ENCODE data around the gene YEATS2. TPM values are rescaled to one million over a fixed set of nuclear protein-coding genes. Genes with fewer than 3 reads are reported as not detected.
"Not testable (repeated sequence)": the region's sequence is repeated elsewhere in the genome, so short reads cannot be mapped to it uniquely, and the experiment has no call there.

Gene YEATS2
- total RNA-seq, 1 donor from 2014 or later: 30.7 TPM

DNA sequence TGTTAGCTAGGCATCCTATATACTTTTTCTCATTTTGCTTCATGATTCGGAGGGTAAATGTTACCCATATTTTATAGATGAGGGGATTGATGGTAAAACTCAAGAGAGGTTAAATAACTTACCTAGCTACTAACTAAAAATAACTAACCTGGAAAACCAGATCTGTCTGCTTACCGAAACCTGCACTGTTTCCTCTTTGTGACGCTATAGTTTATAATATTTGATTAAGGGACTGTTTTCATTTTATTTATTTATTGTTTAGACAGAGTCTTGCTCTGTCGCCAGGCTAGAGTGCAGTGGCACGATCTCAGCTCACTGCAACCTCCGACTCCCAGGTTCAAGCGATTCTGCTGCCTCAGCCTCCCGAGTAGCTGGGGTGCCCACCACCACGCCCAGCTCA, 71.9 kb downstream of the YEATS2 start:
- Histone ChIP-seq H3K4me3 (no peak overlapping the region), H3K4me1 (peaks cover 27% of the 10 kb centered on the region), H3K27me3 (no peaks in the 10 kb centered on the region), H3K36me3 (peaks cover 23% of the 10 kb centered on the region), H3K9me3 (no peaks in the 10 kb centered on the region), H3K27ac (no peak overlapping the region)
- TF ChIP-seq, protein P1, sequence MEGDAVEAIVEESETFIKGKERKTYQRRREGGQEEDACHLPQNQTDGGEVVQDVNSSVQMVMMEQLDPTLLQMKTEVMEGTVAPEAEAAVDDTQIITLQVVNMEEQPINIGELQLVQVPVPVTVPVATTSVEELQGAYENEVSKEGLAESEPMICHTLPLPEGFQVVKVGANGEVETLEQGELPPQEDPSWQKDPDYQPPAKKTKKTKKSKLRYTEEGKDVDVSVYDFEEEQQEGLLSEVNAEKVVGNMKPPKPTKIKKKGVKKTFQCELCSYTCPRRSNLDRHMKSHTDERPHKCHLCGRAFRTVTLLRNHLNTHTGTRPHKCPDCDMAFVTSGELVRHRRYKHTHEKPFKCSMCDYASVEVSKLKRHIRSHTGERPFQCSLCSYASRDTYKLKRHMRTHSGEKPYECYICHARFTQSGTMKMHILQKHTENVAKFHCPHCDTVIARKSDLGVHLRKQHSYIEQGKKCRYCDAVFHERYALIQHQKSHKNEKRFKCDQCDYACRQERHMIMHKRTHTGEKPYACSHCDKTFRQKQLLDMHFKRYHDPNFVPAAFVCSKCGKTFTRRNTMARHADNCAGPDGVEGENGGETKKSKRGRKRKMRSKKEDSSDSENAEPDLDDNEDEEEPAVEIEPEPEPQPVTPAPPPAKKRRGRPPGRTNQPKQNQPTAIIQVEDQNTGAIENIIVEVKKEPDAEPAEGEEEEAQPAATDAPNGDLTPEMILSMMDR (IDR thresholded peaks at IDR 0.05): no peak
- intact Hi-C loops (cut with DNase I): loop anchor here (10.0 kb wide), 1 partner anchor 295 kb away; no protein-coding TSS in a partner anchor
- DNase-seq: no peak
- no peak for ATAC-seq

DNA sequence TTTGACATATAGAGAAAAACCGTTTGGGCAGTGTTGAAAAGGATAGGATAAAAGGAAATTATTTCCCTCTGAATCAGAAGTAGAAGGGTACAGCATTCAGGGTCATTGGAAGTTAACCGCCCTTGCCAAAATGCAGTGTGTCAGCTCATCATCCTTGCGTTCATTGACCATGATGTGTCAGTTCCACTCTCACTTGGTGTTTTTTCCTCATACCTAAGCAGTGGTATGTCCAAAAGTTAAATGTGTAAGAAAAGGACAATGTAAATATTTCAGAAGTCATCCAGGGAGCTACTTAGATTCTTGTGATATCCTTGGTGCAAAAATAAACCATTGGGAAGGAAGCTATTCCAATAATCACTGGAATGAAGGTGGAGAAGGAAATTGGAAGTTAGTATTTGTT, 77.0 kb downstream of the YEATS2 start:
- Histone ChIP-seq H3K27ac (no peak overlapping the region), H3K36me3 (peaks cover 64% of the 10 kb centered on the region), H3K4me3 (no peak overlapping the region), H3K27me3 (no peaks in the 10 kb centered on the region), H3K9me3 (no peaks in the 10 kb centered on the region), H3K4me1 (peaks cover 6% of the 10 kb centered on the region)
- DNase-seq: no peak
- no peak for ATAC-seq
- intact Hi-C loops (cut with DNase I): no loop called here
- TF ChIP-seq, protein P1 (IDR thresholded peaks at IDR 0.05): no peak

DNA sequence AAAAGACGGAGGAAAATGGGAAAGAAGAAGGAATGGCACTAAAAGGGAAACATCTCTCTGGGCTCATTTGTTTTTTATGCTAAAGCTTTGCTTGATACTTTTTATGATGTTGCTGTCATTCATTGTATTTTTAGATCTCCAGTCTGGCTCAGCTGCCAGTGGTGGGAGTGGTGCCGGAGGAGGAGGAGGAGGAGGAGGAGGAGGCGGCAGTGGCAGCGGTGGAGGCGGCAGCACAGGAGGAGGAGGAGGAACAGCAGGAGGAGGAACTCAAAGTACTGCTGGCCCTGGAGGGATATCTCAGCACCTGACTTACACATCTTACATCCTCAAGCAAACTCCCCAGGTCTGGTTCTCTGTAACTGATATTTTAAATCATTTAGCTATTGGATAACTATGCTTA, 78.2 kb downstream of the YEATS2 start:
- intact Hi-C loops (cut with DNase I): no loop called here
- TF ChIP-seq, protein P1 (IDR thresholded peaks at IDR 0.05): no peak

DNA sequence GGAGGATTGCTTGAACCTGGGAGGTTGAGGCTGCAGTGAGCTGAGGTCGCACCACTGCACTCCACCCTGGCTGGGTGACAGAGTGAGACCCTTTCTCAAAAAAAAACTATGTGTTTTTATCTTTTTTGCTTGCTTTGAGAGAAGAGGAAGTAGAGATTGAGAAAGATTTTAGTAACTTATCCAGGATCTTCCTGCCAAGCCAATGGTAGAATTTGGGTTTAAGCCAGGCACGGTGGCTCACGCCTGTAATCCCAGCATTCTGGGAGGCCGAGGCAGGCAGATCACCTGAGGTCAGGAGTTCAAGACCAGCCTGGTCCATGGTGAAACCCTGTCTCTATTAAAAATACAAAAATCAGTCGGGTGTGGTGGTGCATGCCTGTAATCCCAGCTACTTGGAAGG, 78.9 kb downstream of the YEATS2 start:
- H3K27ac ChIP-seq; intact Hi-C loops (cut with DNase I); H3K4me1 ChIP-seq; ATAC-seq; H3K4me3 ChIP-seq; H3K27me3 ChIP-seq; DNase-seq; H3K9me3 ChIP-seq: not testable (repeated sequence)
- peaks cover 79% of the 10 kb centered on the region for H3K36me3 ChIP-seq

More for the DNA sequence above, 78.2 kb downstream of the YEATS2 start:
- no peak overlapping the region for H3K27ac ChIP-seq
- no peaks in the 10 kb centered on the region for H3K9me3 ChIP-seq
- peaks cover 6% of the 10 kb centered on the region for H3K4me1 ChIP-seq
- H3K4me3 ChIP-seq: no peak overlapping the region
- no peak for DNase-seq
- H3K27me3 ChIP-seq: no peaks in the 10 kb centered on the region
- peaks cover 73% of the 10 kb centered on the region for H3K36me3 ChIP-seq
- ATAC-seq: peak; percentile 61

DNA sequence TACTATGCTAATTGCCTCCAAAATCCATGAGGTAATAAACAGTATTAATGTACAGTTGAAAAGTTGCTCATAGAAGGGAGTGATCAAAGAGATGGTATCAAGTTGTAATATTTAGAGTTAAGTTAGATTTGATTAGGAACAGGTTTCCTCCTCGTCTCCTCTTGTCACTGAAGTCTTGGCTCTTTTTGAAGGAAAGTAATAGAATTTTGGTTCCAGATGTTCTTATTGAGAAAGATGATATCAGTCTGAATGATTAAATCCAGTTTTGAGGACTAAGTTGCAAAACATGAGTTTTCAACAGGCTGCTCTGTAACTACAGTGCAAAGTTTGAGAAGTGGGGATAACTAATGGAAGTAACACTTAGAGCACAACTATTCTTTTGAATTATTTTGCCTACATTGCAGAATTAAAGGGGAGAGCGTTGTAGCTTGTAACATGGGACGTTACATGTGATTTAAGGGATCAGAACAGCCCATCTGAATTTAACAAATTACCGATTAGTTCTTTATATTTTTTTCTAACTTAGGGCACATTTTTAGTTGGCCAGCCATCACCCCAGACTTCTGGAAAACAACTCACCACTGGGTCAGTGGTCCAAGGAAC, 79.5 kb downstream of the YEATS2 start:
- Histone ChIP-seq H3K9me3 (no peaks in the 10 kb centered on the region), H3K27me3 (no peaks in the 10 kb centered on the region), H3K36me3 (peaks cover 84% of the 10 kb centered on the region), H3K4me3 (no peak overlapping the region), H3K4me1 (peaks cover 6% of the 10 kb centered on the region), H3K27ac (no peak overlapping the region)
- intact Hi-C loops (cut with DNase I): no loop called here
- TF ChIP-seq, protein P1 (IDR thresholded peaks at IDR 0.05): no peak
- ATAC-seq (no peak), DNase-seq (no peak)

DNA sequence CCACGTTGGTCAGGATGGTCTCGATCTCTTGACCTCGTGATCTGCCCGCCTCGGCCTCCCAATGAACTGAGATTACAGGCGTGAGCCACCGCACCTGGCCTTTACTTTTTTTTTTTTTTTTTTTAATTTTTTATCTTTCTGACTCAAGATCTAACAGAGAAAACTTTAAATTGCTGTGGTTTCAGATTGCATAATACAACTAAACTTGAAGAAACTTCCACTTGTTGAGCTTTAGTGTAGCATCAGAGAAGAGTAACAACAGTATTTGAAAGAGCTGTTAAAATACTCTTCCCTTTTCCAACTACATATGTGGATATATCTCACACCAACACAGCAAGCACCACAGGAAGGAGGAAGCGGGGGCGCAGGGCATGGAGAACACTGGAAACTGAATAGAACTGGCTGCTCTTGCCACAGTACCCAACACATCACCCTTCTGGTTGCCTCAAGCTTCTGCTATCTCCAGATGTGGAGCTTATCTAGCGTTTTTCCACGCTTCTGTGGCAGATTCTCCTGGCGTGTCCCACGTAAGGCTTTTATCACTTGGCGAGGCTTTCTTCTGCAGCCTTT, 82.4 kb downstream of the YEATS2 start:
- H3K36me3 ChIP-seq: peaks cover 61% of the 10 kb centered on the region
- DNase-seq (peak; percentile 73), ATAC-seq (peak; percentile 94)
- intact Hi-C loops (cut with DNase I): no loop called here
- H3K27me3 ChIP-seq: no peaks in the 10 kb centered on the region
- H3K27ac ChIP-seq: no peak overlapping the region
- H3K4me1 ChIP-seq: peaks cover 6% of the 10 kb centered on the region
- TF ChIP-seq, protein P1 (IDR thresholded peaks at IDR 0.05): no peak
- no peak overlapping the region for H3K4me3 ChIP-seq
- no peaks in the 10 kb centered on the region for H3K9me3 ChIP-seq
